ENCODE data around the gene LPAR3.
"Not testable (repeated sequence)": the region's sequence is repeated elsewhere in the genome, so short reads cannot be mapped to it uniquely, and the experiment has no call there.

The LPAR3 gene

GRCh38 chr1:84902727-84903126, 9.7 kb upstream of the LPAR3 start:
- DNase-seq, result not testable (repeated sequence)

GRCh38 chr1:84899969-84900368, 7.0 kb upstream of the LPAR3 start:
- DNase-seq, result no peak

GRCh38 chr1:84896279-84896678, 3.3 kb upstream of the LPAR3 start:
- no peak for DNase-seq

GRCh38 chr1:84890566-84890965, 2.4 kb downstream of the LPAR3 start:
- no peak for DNase-seq

- DNase-seq, result no peak
Measured at GRCh38 chr1:84889437-84889836, 3.6 kb downstream of the LPAR3 start.

GRCh38 chr1:84888753-84889152, 4.3 kb downstream of the LPAR3 start:
- DNase-seq, result no peak

GRCh38 chr1:84887261-84887934, 5.6 kb downstream of the LPAR3 start:
- DNase-seq, result no peak

GRCh38 chr1:84885469-84885868, 7.5 kb downstream of the LPAR3 start:
- no peak for DNase-seq

- DNase-seq, result no peak
Measured at GRCh38 chr1:84884671-84885389, 8.2 kb downstream of the LPAR3 start.

GRCh38 chr1:84883286-84883685, 9.7 kb downstream of the LPAR3 start:
- no peak for DNase-seq

GRCh38 chr1:84877592-84877991, 15.4 kb downstream of the LPAR3 start:
- DNase-seq, result no peak

- peak; percentile 17 for DNase-seq
Measured at GRCh38 chr1:84876353-84876752, 16.7 kb downstream of the LPAR3 start.

- DNase-seq, result no peak
Measured at GRCh38 chr1:84873366-84873765, 19.6 kb downstream of the LPAR3 start.

GRCh38 chr1:84872696-84873355, 20.2 kb downstream of the LPAR3 start:
- peak; percentile 12 for DNase-seq

GRCh38 chr1:84871181-84871580, 21.8 kb downstream of the LPAR3 start:
- no peak for DNase-seq

- peak; percentile 25 for DNase-seq
Measured at GRCh38 chr1:84870591-84870990, 22.4 kb downstream of the LPAR3 start.

- DNase-seq, result no peak
Measured at GRCh38 chr1:84869720-84870119, 23.3 kb downstream of the LPAR3 start.

GRCh38 chr1:84862810-84863251, 30.2 kb downstream of the LPAR3 start:
- no peak for DNase-seq

GRCh38 chr1:84861988-84862644, 30.9 kb downstream of the LPAR3 start:
- DNase-seq, result no peak

- DNase-seq, result no peak
Measured at GRCh38 chr1:84861516-84861915, 31.5 kb downstream of the LPAR3 start.

- DNase-seq, result no peak
Measured at GRCh38 chr1:84859866-84860265, 33.1 kb downstream of the LPAR3 start.

GRCh38 chr1:84857906-84858305, 35.1 kb downstream of the LPAR3 start:
- DNase-seq, result no peak

GRCh38 chr1:84856726-84857270, 36.2 kb downstream of the LPAR3 start:
- DNase-seq, result no peak
